CD4-positive, alpha-beta memory T cell (primary cell): ENCODE data around the gene LRRC3C. TPM values are rescaled to one million over a fixed set of nuclear protein-coding genes. Genes with fewer than 3 reads are reported as not detected.

Experiments used
- CTCF ChIA-PET: fragments of 350-600 bp; sonication (Branson Sonifier 250); formaldehyde crosslinking; loops from one replicate; lab custom pipeline; 2021; ENCODE audit warnings: inconsistent platforms; ENCODE audit not compliant: partially characterized antibody; lab: Charles Lee
- POLR2A ChIA-PET: fragments of 350-600 bp; sonication (Branson Sonifier 250); formaldehyde crosslinking; loops from one replicate; lab custom pipeline; 2021; ENCODE audit not compliant: partially characterized antibody; lab: Charles Lee
- DNase-seq, 5 donors: peaks; one replicate each; pipeline versions ENCODE4 v3.0.0 to v3.0.0-alpha.2; 2020 to 2022; ENCODE audit warnings: mixed read lengths in 1 of 5
- H3K27ac ChIP-seq: one replicate; pipeline ENCODE4 v1.7.0; 2013; ENCODE audit warnings: low read depth, low read length
- H3K27me3 ChIP-seq: 2 replicates; pipeline ENCODE4 v1.7.0; 2013; ENCODE audit warnings: mild to moderate bottlenecking, low read length, moderate library complexity; ENCODE audit not compliant: insufficient read depth
- H3K36me3 ChIP-seq: 2 replicates; pipeline ENCODE4 v1.7.0; 2013; ENCODE audit warnings: mild to moderate bottlenecking, low read length, moderate library complexity; ENCODE audit not compliant: insufficient read depth
- H3K4me1 ChIP-seq: 2 replicates; pipeline ENCODE4 v1.7.0; 2013; ENCODE audit warnings: mild to moderate bottlenecking, low read length, moderate library complexity; ENCODE audit not compliant: insufficient read depth
- H3K4me3 ChIP-seq, 2 donors: one replicate each; pipeline ENCODE4 v1.7.0; 2013; ENCODE audit warnings: low read length in 2 of 2, mild to moderate bottlenecking in 1 of 2
- H3K9me3 ChIP-seq, 2 donors: one replicate each; pipeline ENCODE4 v1.7.0; 2013; ENCODE audit warnings: low read length in 2 of 2, control low read depth in 1 of 2; ENCODE audit not compliant: control insufficient read depth in 1 of 2
- H3K27ac Mint-ChIP-seq, 7 donors: one replicate each; pipeline ENCODE4 v1.8.0; 2020 to 2021; ENCODE audit warnings: mixed read lengths in 7 of 7, mild to moderate bottlenecking in 6 of 7, inconsistent platforms in 3 of 7, moderate library complexity in 3 of 7
- H3K27me3 Mint-ChIP-seq, 2 donors: one replicate each; pipeline ENCODE4 v1.8.0; 2020 to 2021; ENCODE audit warnings: mixed read lengths in 2 of 2
- H3K36me3 Mint-ChIP-seq, 2 donors: one replicate each; pipeline ENCODE4 v1.8.0; 2020 to 2021; ENCODE audit warnings: mixed read lengths in 2 of 2, inconsistent platforms in 1 of 2, mild to moderate bottlenecking in 1 of 2
- H3K4me1 Mint-ChIP-seq, 4 donors: one replicate each; pipeline ENCODE4 v1.8.0; 2020 to 2021; ENCODE audit warnings: mixed read lengths in 4 of 4, mild to moderate bottlenecking in 1 of 4
- H3K4me3 Mint-ChIP-seq, 8 donors: one replicate each; pipeline ENCODE4 v1.8.0; 2020 to 2021; ENCODE audit warnings: mixed read lengths in 8 of 8, mild to moderate bottlenecking in 7 of 8, moderate library complexity in 6 of 8, inconsistent platforms in 3 of 8
- H3K9me3 Mint-ChIP-seq, 8 donors: one replicate each; pipeline ENCODE4 v1.8.0; 2020 to 2021; ENCODE audit warnings: mixed read lengths in 8 of 8, mild to moderate bottlenecking in 5 of 8, inconsistent platforms in 3 of 8, moderate library complexity in 1 of 8
- intact Hi-C: fragments of 100-400 bp; cut with micrococcal nuclease; formaldehyde crosslinking; loops from one replicate; pipeline ENCODE4 v1.15.1; 2023
- polyA plus RNA-seq, 2 donors: library from polyadenylated mRNA; unstranded; fragments of 300-500 nt; fragmentation: Illumina TruSeq; gene quantifications; one replicate each; pipeline ENCODE4 v1.2.3, GENCODE V29; 2021
- total RNA-seq, 2 experiments: library from RNA; stranded (reverse); gene quantifications; one replicate each; pipeline ENCODE4 v1.2.3, GENCODE V29; 2021

LRRC3C gene
- total and polyA plus RNA-seq, 4 experiments from 2014 or later: not detected

GRCh38 chr17:39923836-39924690, 3.5 kb upstream of the LRRC3C start:
- peak overlapping the region; percentile 82 for H3K27ac ChIP-seq
- CTCF ChIA-PET: no interaction called here
- no peaks in the 10 kb centered on the region for H3K27me3 Mint-ChIP-seq
- H3K4me1 ChIP-seq: peaks cover 78% of the 10 kb centered on the region
- intact Hi-C loops: no loop called here
- H3K27ac Mint-ChIP-seq: peak overlapping the region in 6 of 7 donors; percentile 95 to 98 (median 96)
- POLR2A ChIA-PET: no interaction called here
- H3K36me3 Mint-ChIP-seq: peaks cover 24 to 49% of the 10 kb centered on the region in 2 donors
- H3K4me3 ChIP-seq: no peak overlapping the region
- DNase-seq: no peak
- peaks cover 27 to 82% (median 64%) of the 10 kb centered on the region in 4 donors for H3K4me1 Mint-ChIP-seq
- H3K36me3 ChIP-seq: peaks cover 45% of the 10 kb centered on the region
- H3K9me3 Mint-ChIP-seq: peaks cover 0 to 2% (median 0%) of the 10 kb centered on the region in 8 donors
- peak overlapping the region in 7 of 8 donors; percentile 76 to 99 (median 94) for H3K4me3 Mint-ChIP-seq
- no peaks in the 10 kb centered on the region for H3K9me3 ChIP-seq
- no peaks in the 10 kb centered on the region for H3K27me3 ChIP-seq

DNA sequence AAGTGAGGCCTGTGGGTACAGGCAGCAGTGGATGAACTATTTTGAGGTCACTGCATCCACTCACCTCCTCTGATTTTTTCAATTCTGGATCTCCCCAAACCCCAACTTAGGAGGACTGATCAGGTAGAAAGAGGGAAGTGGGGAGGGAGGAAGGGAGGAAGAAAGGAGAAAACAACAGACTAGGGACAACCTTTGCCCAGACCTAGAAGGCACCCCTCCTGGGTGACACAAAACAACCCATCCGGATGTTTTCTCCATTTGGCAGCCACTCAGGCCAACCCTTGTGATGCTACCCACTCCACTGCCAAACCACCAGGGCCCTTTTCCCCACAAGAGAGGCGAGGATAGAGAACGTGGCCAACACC, 2.9 kb upstream of the LRRC3C start:
- H3K4me1 ChIP-seq: peaks cover 75% of the 10 kb centered on the region
- intact Hi-C loops: no loop called here
- peak overlapping the region; percentile 86 to 98 (median 95) for H3K27ac Mint-ChIP-seq
- H3K36me3 Mint-ChIP-seq: peaks cover 21 to 46% of the 10 kb centered on the region in 2 donors
- ChIA-PET CTCF (interaction anchor here (2.0 kb wide), 1 partner anchor 60 kb away, joined by 9 read pairs; the partner anchor contains the start of gene IKZF3), POLR2A (no interaction called here)
- peak overlapping the region; percentile 82 for H3K27ac ChIP-seq
- H3K4me3 ChIP-seq: no peak overlapping the region
- DNase-seq: no peak
- H3K4me3 Mint-ChIP-seq: peak overlapping the region; percentile 76 to 99 (median 94)
- peaks cover 41% of the 10 kb centered on the region for H3K36me3 ChIP-seq
- no peaks in the 10 kb centered on the region for H3K27me3 ChIP-seq
- H3K9me3 ChIP-seq: no peaks in the 10 kb centered on the region
- no peaks in the 10 kb centered on the region for H3K27me3 Mint-ChIP-seq
- H3K4me1 Mint-ChIP-seq: peaks cover 27 to 78% (median 62%) of the 10 kb centered on the region in 4 donors
- H3K9me3 Mint-ChIP-seq: peaks cover 0 to 2% (median 0%) of the 10 kb centered on the region in 8 donors

- H3K36me3 Mint-ChIP-seq: peaks cover 17 to 42% of the 10 kb centered on the region in 2 donors
- peak overlapping the region; percentile 79 to 89 for H3K4me3 ChIP-seq
- H3K4me3 Mint-ChIP-seq: peak overlapping the region; percentile 83 to 99 (median 95)
- H3K9me3 Mint-ChIP-seq: peaks cover 0 to 2% (median 0%) of the 10 kb centered on the region in 8 donors
- H3K4me1 ChIP-seq: peaks cover 68% of the 10 kb centered on the region
- peak overlapping the region; percentile 82 for H3K27ac ChIP-seq
- H3K36me3 ChIP-seq: peaks cover 36% of the 10 kb centered on the region
- no peak for DNase-seq
- ChIA-PET CTCF (interaction anchor here (1.1 to 2.0 kb wide), 8 partner anchors 14 to 302 kb away, joined by 3 to 9 read pairs (median 4); partner anchors contain the start of genes IKZF3 and PSMD3), POLR2A (interaction anchor here (0.9 to 3.3 kb wide), 19 partner anchors 8 to 293 kb away, joined by 3 to 20 read pairs (median 5); partner anchors contain the start of genes GSDMB, IKZF3, PSMD3 and WIPF2)
- no peaks in the 10 kb centered on the region for H3K27me3 Mint-ChIP-seq
- no peaks in the 10 kb centered on the region for H3K27me3 ChIP-seq
- H3K4me1 Mint-ChIP-seq: peaks cover 25 to 72% (median 58%) of the 10 kb centered on the region in 4 donors
- H3K27ac Mint-ChIP-seq: peak overlapping the region; percentile 93 to 98 (median 95)
- no peaks in the 10 kb centered on the region for H3K9me3 ChIP-seq
- intact Hi-C loops: loop anchor here (2.0 kb wide), 1 partner anchor 59 kb away; no protein-coding TSS in a partner anchor
Observed at GRCh38 chr17:39925282-39926134, 2.0 kb upstream of the LRRC3C start.

- H3K27me3 Mint-ChIP-seq: no peaks in the 10 kb centered on the region
- no peaks in the 10 kb centered on the region for H3K9me3 ChIP-seq
- peaks cover 62% of the 10 kb centered on the region for H3K4me1 ChIP-seq
- ChIA-PET POLR2A (interaction anchor here (0.6 to 3.3 kb wide), 25 partner anchors 8 to 293 kb away, joined by 3 to 20 read pairs (median 5); partner anchors contain the start of genes GSDMB, IKZF3, PSMD3 and WIPF2), CTCF (interaction anchor here (1.0 to 2.0 kb wide), 9 partner anchors 13 to 303 kb away, joined by 3 to 9 read pairs (median 4); partner anchors contain the start of genes IKZF3 and PSMD3)
- peak overlapping the region; percentile 79 to 89 for H3K4me3 ChIP-seq
- peaks cover 23 to 65% (median 52%) of the 10 kb centered on the region in 4 donors for H3K4me1 Mint-ChIP-seq
- peak overlapping the region; percentile 93 to 98 (median 95) for H3K27ac Mint-ChIP-seq
- H3K27ac ChIP-seq: peak overlapping the region; percentile 82
- peaks cover 17 to 39% of the 10 kb centered on the region in 2 donors for H3K36me3 Mint-ChIP-seq
- H3K9me3 Mint-ChIP-seq: peaks cover 0 to 2% (median 0%) of the 10 kb centered on the region in 8 donors
- peak overlapping the region; percentile 83 to 99 (median 95) for H3K4me3 Mint-ChIP-seq
- no peaks in the 10 kb centered on the region for H3K27me3 ChIP-seq
- peaks cover 32% of the 10 kb centered on the region for H3K36me3 ChIP-seq
- DNase-seq: no peak
- intact Hi-C loops: loop anchor here (2.0 kb wide), 1 partner anchor 59 kb away; no protein-coding TSS in a partner anchor
Observed at GRCh38 chr17:39926135-39926587, 1.4 kb upstream of the LRRC3C start.

DNA sequence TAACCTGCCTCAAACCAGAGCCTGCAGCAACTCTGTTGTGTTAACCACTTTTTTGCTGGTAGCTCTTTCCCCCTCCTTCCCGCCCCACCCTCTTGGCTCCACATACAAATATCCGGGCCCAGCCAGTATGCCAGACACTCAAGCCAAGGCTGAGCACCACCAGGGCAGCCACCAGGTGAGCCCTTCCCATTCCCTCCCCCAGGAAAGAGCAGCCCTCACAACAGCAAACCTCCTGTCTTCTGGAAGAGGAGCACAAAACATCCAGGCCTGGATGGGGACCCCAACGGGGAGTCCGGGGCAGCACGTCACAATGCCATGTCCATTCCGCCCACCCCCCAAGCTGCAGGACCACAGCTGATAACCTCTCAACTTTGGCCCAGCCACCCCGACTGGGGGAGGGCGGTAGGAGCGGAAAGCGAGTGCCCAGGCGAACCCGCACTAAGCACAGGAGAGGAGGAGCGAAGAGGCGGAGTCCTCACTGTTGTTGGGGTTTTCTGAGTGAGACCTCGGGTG, 888 bp upstream of the LRRC3C start:
- CTCF ChIA-PET: interaction anchor here (1.0 to 2.0 kb wide), 9 partner anchors 12 to 303 kb away, joined by 3 to 9 read pairs (median 4); partner anchors contain the start of genes IKZF3 and PSMD3
- H3K4me1 Mint-ChIP-seq: peaks cover 23 to 60% (median 47%) of the 10 kb centered on the region in 4 donors
- peaks cover 27% of the 10 kb centered on the region for H3K36me3 ChIP-seq
- POLR2A ChIA-PET: interaction anchor here (0.5 to 3.3 kb wide), 26 partner anchors 9 to 292 kb away, joined by 3 to 20 read pairs (median 5); partner anchors contain the start of genes GSDMB, IKZF3, PSMD3 and WIPF2
- peak overlapping the region; percentile 79 to 89 for H3K4me3 ChIP-seq
- peak overlapping the region; percentile 93 to 98 (median 95) for H3K27ac Mint-ChIP-seq
- DNase-seq: peak; percentile 46 to 78 (median 72)
- no peaks in the 10 kb centered on the region for H3K9me3 ChIP-seq
- H3K4me1 ChIP-seq: peaks cover 57% of the 10 kb centered on the region
- peaks cover 0 to 2% (median 0%) of the 10 kb centered on the region in 8 donors for H3K9me3 Mint-ChIP-seq
- H3K4me3 Mint-ChIP-seq: peak overlapping the region; percentile 83 to 99 (median 95)
- intact Hi-C loops: loop anchor here (1.0 to 2.0 kb wide), 5 partner anchors 26 to 289 kb away; partner anchors contain the start of genes PSMD3 and STARD3
- no peaks in the 10 kb centered on the region for H3K27me3 Mint-ChIP-seq
- H3K27me3 ChIP-seq: no peaks in the 10 kb centered on the region
- H3K27ac ChIP-seq: peak overlapping the region; percentile 82
- peaks cover 15 to 34% of the 10 kb centered on the region in 2 donors for H3K36me3 Mint-ChIP-seq
